ENCODE measurements around the gene RAB6A. TPM values are rescaled to one million over a fixed set of nuclear protein-coding genes. Genes with fewer than 3 reads are reported as not detected.

RAB6A gene
- total RNA-seq, 1 donor, result 145 TPM

DNA sequence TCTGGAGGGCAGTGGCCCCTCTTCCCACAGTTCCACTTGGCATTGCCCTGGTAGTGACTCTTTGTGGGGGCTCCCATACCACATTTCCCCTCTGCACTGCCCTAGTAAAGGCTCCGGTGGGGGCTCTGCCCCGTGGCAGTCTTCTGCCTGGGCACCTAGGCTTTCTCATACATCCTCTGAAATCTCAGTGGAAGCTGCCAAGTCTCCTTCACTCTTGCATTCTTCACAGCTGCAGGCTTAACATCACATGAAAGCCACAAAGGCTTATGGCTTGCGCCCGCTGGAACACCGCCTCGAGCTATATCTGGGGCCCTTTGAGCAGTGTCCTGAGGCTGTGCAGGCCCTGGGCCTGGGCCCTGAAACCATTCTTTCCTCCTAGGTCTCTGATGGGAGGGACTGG, 89.2 kb downstream of the RAB6A start:
- no peak for DNase-seq (ENCODE audit: insufficient read length, low spot score, missing footprints)

DNA sequence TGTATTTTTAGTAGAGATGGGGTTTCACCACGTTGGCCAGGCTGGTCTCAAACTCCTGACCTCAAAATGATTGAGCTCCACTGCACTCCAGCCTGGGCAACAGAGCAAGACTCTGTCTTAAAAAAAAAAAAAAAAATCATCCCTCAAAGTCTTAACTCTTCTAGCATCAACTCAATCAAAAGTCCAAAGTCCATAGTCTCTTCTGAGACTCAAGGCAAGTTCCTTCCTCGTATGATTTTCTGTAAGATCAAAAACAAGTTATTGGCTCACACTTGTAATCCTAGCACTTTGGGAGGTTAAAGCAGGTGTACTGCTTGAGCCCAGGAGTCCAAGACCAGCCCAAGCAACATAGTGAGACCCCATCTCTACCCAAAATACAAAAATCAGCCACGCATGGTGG, 90.1 kb downstream of the RAB6A start:
- H2AFZ ChIP-seq (ENCODE audit: low read length), result no peak overlapping the region
- H3K36me3 ChIP-seq (ENCODE audit: insufficient read depth, low read length), result peaks cover 6% of the 10 kb centered on the region
- no peaks in the 10 kb centered on the region for H3K9me3 ChIP-seq (ENCODE audit: low read depth, low read length)
- H3K27me3 ChIP-seq (ENCODE audit: insufficient read depth, low read length), result no peaks in the 10 kb centered on the region
- H3K4me1 ChIP-seq (ENCODE audit: insufficient read depth, low read length), result no peaks in the 10 kb centered on the region
- no peak overlapping the region for H3K4me3 ChIP-seq (ENCODE audit: insufficient read depth, low read length)
- DNase-seq (ENCODE audit: insufficient read length, low spot score, missing footprints), result no peak
- H4K20me1 ChIP-seq (ENCODE audit: insufficient read depth, low read length), result no peaks in the 10 kb centered on the region
- H3K27ac ChIP-seq (ENCODE audit: low read depth, low read length), result no peak overlapping the region
- H3K4me2 ChIP-seq (ENCODE audit: insufficient read depth, low read length), result no peak overlapping the region
- TF ChIP-seq, protein P1, sequence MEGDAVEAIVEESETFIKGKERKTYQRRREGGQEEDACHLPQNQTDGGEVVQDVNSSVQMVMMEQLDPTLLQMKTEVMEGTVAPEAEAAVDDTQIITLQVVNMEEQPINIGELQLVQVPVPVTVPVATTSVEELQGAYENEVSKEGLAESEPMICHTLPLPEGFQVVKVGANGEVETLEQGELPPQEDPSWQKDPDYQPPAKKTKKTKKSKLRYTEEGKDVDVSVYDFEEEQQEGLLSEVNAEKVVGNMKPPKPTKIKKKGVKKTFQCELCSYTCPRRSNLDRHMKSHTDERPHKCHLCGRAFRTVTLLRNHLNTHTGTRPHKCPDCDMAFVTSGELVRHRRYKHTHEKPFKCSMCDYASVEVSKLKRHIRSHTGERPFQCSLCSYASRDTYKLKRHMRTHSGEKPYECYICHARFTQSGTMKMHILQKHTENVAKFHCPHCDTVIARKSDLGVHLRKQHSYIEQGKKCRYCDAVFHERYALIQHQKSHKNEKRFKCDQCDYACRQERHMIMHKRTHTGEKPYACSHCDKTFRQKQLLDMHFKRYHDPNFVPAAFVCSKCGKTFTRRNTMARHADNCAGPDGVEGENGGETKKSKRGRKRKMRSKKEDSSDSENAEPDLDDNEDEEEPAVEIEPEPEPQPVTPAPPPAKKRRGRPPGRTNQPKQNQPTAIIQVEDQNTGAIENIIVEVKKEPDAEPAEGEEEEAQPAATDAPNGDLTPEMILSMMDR (IDR thresholded peaks at IDR 0.05; ENCODE audit: extremely low read depth, low read depth, low read length), result no peak
- no peaks in the 10 kb centered on the region for H3K79me2 ChIP-seq (ENCODE audit: insufficient read depth, low read length)

More for the DNA sequence above, 89.2 kb downstream of the RAB6A start:
- Histone ChIP-seq H3K27ac (ENCODE audit: low read depth, low read length) (no peak overlapping the region), H3K36me3 (ENCODE audit: insufficient read depth, low read length) (peaks cover 6% of the 10 kb centered on the region), H2AFZ (ENCODE audit: low read length) (no peak overlapping the region), H4K20me1 (ENCODE audit: insufficient read depth, low read length) (no peaks in the 10 kb centered on the region), H3K4me2 (ENCODE audit: insufficient read depth, low read length) (no peak overlapping the region), H3K27me3 (ENCODE audit: insufficient read depth, low read length) (no peaks in the 10 kb centered on the region), H3K4me3 (ENCODE audit: insufficient read depth, low read length) (no peak overlapping the region), H3K79me2 (ENCODE audit: insufficient read depth, low read length) (no peaks in the 10 kb centered on the region), H3K4me1 (ENCODE audit: insufficient read depth, low read length) (no peaks in the 10 kb centered on the region), H3K9me3 (ENCODE audit: low read depth, low read length) (no peaks in the 10 kb centered on the region)
- TF ChIP-seq, protein P1 (IDR thresholded peaks at IDR 0.05; ENCODE audit: extremely low read depth, low read depth, low read length), result no peak

DNA sequence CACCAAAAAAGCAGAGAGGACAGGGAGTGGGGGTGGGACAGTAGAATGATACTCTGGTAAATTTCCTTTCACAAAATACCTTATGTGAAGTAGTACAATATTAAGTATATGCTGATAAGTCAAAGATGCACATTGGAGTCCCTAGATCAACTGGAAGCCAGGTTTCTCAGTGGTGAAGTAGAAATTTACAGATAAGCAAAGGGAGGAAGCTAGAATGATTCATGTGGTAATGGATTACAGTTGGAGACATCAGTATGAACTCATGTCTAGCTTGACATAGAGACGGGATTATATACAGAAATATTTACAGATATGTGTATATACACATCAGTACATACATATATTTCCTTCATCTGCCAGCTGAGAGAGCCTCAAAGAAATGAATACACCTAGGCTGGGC, 93.0 kb downstream of the RAB6A start:
- no peaks in the 10 kb centered on the region for H3K79me2 ChIP-seq (ENCODE audit: insufficient read depth, low read length)
- DNase-seq (ENCODE audit: insufficient read length, low spot score, missing footprints), result no peak
- H3K27me3 ChIP-seq (ENCODE audit: insufficient read depth, low read length), result no peaks in the 10 kb centered on the region
- TF ChIP-seq, protein P1 (IDR thresholded peaks at IDR 0.05; ENCODE audit: extremely low read depth, low read depth, low read length), result no peak
- no peaks in the 10 kb centered on the region for H3K9me3 ChIP-seq (ENCODE audit: low read depth, low read length)
- no peak overlapping the region for H3K4me2 ChIP-seq (ENCODE audit: insufficient read depth, low read length)
- H3K4me1 ChIP-seq (ENCODE audit: insufficient read depth, low read length), result peaks cover 1% of the 10 kb centered on the region
- no peaks in the 10 kb centered on the region for H4K20me1 ChIP-seq (ENCODE audit: insufficient read depth, low read length)
- H3K27ac ChIP-seq (ENCODE audit: low read depth, low read length), result no peak overlapping the region
- no peaks in the 10 kb centered on the region for H3K36me3 ChIP-seq (ENCODE audit: insufficient read depth, low read length)
- H2AFZ ChIP-seq (ENCODE audit: low read length), result no peak overlapping the region
- no peak overlapping the region for H3K4me3 ChIP-seq (ENCODE audit: insufficient read depth, low read length)

DNA sequence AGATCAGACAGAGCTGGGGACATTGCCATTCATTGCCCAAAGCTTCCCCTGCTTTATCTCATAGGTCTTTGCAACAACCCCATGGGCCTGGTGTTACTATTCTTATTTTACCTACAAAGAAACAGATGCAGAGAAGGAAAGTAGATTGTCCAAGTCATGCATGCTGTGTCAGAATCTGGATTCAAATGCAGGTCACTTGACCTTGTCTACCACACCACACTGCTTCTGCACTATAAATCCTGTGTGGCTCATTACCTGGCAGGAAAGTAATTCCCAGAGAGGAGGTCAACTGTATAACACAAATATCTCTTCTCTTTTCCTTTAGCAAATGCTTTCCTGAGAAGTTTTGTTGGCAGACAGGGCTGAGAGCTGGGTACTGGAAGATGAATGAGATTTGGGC, 96.0 kb downstream of the RAB6A start:
- no peak overlapping the region for H3K4me3 ChIP-seq (ENCODE audit: insufficient read depth, low read length)

More for the DNA sequence above, 96.0 kb downstream of the RAB6A start:
- Histone ChIP-seq H3K27me3 (ENCODE audit: insufficient read depth, low read length) (no peaks in the 10 kb centered on the region), H4K20me1 (ENCODE audit: insufficient read depth, low read length) (no peaks in the 10 kb centered on the region), H3K9me3 (ENCODE audit: low read depth, low read length) (no peaks in the 10 kb centered on the region), H3K4me2 (ENCODE audit: insufficient read depth, low read length) (no peak overlapping the region), H3K27ac (ENCODE audit: low read depth, low read length) (no peak overlapping the region), H3K36me3 (ENCODE audit: insufficient read depth, low read length) (no peaks in the 10 kb centered on the region), H3K79me2 (ENCODE audit: insufficient read depth, low read length) (no peaks in the 10 kb centered on the region), H2AFZ (ENCODE audit: low read length) (no peak overlapping the region), H3K4me1 (ENCODE audit: insufficient read depth, low read length) (peaks cover 14% of the 10 kb centered on the region)
- TF ChIP-seq, protein P1 (IDR thresholded peaks at IDR 0.05; ENCODE audit: extremely low read depth, low read depth, low read length), result no peak
- no peak for DNase-seq (ENCODE audit: insufficient read length, low spot score, missing footprints)
